Stimulated activated CD8-positive, alpha-beta memory T cell treated with anti-CD3 and anti-CD28 coated beads, Interleukin-15, amount 100 ng/mL, for 48 hours (primary cell): ENCODE results near the gene CLCF1.

Experiments used
- DNase-seq, 2 donors: peaks; one replicate each; pipeline ENCODE4 v3.0.0-alpha.2; 2020; ENCODE audit warnings: low read depth in 2 of 2

CLCF1 gene

DNA sequence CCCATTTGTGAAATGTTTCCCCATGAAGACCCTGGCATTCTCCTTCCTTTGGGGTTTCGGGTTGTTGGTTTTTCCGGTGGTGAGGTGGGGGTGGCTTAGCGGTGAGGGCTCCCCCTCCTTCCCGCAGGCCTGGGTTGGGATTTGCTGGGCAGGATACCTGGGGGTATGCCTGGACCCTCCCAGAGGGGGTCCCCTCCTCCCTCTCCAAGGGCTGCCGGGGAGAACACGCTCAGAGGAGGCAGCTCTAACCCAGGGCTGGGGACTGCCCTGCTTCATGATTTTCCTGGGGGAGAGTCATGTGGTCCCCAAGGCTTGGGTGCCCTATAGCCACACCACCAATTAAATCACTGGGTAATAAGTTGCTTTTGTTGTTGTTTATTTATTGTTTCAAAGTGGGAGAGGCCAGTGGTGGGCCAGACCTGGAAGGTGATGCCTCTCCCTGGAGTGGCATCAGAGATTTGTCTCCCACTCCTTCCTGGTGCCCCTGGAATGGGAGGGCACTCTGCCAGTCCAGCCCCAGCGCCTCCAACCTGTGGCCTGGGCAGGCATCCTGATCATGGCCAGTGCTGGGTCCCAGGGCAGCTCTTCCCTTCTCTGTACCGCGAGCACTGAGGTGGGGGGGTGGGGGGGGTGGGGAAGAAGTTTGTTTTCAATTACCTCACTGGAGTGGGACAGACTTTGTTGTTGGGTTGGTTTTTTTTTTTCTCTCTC lies 1.3 kb upstream of the CLCF1 start:
- no peak for DNase-seq

DNA sequence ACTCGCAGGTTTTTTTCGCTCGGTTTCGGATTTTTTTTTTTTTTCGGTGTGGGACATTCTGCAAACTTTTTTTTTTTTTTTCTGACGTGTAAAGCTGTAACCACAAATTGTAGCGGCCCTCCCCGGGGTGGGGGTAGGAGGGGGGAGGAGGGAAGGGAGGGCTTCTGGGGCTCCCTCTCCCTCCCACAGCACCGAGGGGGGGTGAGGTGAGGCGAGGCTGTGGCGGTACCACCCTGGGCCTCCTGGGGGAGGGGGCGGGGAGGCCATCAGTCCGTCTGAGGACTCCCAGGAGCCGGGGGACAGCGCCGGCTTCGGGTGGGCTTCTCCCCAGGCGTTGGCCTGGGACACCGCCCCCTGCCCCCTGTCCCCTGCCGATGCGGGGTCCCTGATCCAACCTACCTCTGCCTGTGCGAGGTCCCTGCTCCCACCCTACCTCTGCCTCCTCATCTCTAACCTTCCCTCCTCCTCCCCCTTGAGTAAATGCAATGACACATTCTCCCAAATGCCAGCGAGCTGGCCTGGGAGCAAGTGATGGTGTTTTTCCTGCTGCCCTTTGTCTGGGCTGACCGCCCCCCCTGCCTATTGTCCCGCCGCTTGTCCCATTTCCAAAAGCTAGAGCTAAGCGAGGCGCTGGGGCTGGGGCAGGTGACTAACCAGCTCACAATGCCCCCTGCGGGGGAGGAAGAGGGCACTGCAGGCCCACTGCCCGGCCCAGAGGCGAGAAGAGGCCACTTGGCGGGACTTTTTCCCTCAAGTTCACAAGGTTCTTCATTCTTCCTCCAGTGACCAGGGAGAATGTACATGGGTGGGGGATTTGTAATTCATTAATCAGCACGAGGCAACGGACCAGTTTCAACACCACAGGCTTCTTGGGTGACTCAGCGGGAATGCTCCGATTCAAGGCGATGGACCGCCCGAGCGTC lies 511 bp upstream of the CLCF1 start:
- DNase-seq: peak; percentile 28 to 59

DNA sequence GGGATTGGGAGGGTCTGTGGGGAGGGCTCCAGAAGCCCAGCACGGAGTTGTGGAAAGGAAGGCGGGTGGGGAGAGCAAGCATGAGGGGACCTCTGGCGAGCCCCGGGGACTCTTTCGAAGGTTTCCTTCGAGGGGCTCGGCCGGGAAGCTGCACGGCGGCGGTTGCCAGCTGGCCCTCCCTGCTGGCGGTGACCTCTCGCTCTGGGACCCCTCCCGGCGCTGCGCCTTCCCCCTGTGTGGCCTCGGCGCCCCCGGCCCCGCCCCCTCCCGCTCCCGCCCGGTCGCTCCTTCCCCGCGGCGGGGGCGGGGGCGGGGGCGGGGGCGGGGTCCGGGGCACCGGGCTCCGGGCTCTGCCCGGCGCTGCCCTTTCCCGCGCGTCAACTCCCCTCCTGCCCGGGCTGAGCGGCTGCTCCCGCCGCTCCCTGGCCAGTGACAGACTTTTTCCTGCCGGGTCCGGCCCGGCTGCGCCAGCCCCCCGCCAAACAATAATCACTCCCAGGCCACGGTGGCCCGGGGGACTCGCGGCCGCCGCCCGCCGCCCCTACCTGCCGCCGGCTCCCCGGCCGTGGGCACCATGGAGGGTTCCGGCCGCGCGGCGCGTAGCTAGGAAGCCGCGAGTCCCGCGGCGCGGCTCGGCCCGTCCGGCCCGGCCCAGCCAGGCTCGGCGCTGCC lies 941 bp downstream of the CLCF1 start:
- no peak for DNase-seq

GRCh38 chr11:67371911-67372320 lies 1.5 kb downstream of the CLCF1 start:
- DNase-seq: no peak

DNA sequence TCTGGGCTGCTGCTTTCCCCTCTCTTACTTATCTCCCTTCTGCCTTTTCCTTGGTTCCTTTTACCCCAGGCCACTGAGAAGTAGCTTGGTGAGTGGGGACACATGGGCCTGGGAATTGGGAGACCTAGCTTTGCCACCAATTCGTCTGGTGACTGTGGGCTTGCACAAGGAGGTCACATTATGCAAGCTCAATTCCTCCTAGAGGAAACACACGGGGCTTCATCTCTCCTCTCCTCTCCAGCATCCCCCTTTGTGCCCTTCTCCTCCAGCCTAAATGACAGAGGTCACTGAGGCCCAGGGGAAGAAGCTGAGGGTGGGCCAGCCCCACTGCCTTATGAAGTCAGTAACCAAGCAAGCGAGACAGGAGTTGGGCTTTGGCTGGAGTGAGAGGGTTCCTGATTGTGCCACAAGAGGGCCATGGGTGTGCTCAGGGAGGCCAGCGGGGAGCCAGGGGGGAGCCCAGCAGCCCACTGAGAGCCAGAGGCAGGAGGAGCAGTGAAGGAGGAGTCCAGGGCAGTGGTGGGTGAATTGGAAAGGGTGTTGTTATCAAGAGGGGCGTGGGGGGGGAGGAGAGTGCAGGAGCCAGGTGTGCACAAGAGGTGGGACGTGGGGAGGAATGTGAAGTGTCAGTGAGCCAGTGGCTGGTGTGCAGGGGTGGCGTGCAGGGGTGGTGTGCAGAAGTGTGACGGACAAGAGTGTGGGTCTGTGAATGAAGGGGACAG lies 2.0 kb downstream of the CLCF1 start:
- DNase-seq: no peak

DNA sequence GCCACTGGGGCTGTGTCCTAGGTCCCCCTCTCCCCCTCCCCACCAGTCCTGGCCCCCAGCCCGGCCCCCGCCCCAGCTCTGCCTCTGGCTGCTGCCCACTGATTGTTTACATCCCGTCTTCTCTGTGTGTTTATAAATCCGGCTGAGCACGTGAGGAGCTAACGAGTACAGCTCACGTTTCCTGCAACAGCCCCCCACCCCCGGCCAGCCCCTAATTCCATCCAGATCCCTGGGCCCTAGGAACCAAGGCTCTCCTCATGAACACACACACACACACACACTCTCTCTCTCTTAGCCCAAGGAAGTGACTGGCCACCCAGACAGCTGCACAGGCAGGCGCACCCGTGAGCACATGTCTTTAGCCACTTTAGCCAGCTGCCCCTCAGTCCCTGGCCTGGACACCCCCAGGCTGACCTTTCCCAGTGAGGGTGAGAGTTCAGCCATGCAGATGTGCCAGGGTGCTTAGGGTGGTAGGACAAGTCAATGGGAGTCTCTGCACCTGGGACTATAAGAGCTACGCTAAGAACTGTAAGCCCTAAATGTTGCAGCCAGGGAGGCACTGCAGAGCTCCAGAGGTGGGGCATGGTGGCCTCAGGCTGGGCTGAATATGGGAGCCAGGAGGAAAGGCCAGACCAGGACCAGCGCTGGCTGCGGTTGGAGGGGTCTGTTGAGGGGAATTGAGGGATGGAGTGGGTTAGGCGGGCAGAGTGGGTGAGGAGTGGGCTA lies 2.9 kb downstream of the CLCF1 start:
- DNase-seq: no peak

- no peak for DNase-seq
Observed at GRCh38 chr11:67369801-67370284, 3.6 kb downstream of the CLCF1 start.

DNA sequence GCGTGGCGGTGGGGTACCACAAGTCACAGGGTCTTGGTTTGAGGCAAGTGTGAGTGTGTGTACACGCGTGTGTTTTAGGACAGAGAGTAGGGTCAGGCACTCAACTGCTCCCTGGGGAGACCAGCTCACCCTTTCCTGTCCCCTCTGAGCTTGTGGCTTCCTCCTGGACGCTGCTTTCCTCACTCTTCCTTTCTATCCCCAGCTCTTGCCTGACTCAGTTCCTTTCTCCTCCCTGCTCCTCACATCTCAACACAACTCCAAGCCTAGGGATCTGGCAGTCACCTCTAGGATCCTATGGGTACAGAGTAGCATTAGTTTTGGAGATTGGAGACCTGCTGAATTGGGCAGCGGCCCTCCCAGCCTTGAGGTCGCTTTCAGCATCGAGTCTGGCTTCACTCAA lies 4.1 kb downstream of the CLCF1 start:
- no peak for DNase-seq

DNA sequence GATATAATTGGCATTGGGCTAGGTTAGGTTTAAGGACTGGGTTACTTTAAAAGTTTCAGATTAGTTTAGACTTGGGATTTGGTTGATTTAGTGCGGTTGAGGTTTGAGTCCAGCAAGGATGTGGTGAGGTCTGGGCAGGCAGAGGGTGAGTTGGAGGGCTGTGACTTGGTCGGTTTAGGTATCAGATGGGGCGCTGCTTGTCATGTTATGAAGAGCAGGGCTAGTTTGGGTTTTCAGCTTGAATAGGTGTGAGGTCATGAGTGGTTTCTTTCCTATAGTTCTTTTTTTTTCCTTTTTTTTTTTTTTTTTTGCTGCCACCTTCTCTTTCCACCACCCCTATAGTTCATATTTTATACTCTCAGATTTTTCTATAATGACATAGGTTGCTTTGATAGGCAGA lies 4.8 kb downstream of the CLCF1 start:
- DNase-seq: peak in 1 of 2 donors; percentile 40

DNA sequence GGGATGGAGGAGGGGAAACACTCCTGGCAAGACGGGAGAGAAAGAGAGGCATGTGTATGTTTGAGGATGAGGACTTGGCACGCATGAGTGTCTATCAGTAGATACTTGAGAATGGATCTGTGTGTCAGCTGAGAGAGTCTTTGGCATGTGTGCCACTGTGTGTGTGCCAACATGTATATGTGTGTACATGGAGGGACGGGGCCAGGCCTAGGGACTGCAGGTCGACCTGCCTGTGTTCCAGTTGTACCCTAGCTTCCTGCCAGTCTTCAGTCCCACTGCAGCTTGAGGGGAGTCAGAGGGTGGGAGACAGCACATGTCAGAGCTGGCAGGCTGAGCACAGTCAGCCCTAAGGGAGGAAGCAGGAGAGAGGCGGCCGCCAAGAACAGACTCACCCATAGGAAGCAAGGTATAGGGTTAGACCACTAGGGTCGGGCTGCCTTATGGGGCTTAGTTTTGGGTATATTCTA lies 5.6 kb downstream of the CLCF1 start:
- DNase-seq: no peak

GRCh38 chr11:67366961-67367760 lies 6.2 kb downstream of the CLCF1 start:
- no peak for DNase-seq

DNA sequence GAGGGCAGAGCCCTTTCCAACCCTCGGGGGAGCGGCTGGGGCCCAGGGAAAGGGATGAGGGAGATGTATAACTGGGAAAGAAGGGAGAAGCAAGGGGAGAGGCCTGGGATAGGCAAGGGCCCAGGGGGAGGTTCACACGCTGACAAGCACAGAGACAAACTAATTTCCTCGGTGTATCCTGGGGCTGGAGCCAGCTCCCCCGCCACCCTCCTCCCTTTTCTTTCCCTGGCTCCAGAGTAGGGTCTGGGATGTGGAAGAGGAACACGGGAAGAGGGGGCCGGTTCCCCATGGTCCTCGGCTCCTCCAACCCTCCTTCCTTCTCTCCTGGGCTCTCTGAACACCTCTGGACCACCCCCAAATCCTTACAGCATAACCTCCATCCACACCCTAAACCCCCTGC lies 6.9 kb downstream of the CLCF1 start:
- no peak for DNase-seq

- DNase-seq: no peak
Observed at GRCh38 chr11:67365736-67366444, 7.5 kb downstream of the CLCF1 start.

- DNase-seq: no peak
Observed at GRCh38 chr11:67364783-67365722, 8.3 kb downstream of the CLCF1 start.

GRCh38 chr11:67364169-67364568 lies 9.2 kb downstream of the CLCF1 start:
- no peak for DNase-seq

- no peak for DNase-seq
Observed at GRCh38 chr11:67357831-67358670, 15.3 kb downstream of the CLCF1 start.

- peak; percentile 47 to 50 for DNase-seq
Observed at GRCh38 chr11:67356864-67357561, 16.4 kb downstream of the CLCF1 start.
